ENCODE results near the gene COQ8A.
"Not testable (repeated sequence)": the region's sequence is repeated elsewhere in the genome, so short reads cannot be mapped to it uniquely, and the experiment has no call there.

COQ8A gene

DNA sequence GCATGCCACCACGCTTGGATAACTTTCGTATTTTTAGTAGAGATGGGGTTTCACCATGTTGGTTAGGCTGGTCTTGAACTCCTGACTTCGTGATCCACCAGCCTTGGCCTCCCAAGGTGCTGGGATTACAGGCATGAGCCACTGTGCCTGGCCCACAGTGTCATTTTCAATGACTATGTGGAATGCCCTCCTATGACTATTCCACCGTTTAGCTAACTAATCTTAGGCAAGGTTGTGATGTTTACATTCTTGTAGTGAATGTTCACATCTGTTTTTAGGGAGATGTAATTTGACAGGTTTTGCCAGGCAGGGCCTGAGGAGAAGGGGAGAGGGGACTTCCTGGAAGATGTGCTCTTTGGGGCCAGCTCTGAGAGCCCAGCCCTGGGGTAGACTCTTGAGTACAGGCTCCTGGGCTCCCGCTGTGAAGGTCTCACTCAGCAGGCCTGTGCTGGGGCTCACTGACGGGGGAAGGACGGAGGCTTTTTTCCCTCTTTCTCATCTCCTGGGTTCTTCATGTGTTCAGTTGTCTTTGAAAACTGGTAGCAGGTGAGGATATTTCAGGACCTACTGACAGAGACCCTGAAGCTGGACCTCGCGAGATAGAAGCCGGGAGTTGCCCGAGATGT lies 13.2 kb downstream of the COQ8A start:
- no peak for DNase-seq

DNA sequence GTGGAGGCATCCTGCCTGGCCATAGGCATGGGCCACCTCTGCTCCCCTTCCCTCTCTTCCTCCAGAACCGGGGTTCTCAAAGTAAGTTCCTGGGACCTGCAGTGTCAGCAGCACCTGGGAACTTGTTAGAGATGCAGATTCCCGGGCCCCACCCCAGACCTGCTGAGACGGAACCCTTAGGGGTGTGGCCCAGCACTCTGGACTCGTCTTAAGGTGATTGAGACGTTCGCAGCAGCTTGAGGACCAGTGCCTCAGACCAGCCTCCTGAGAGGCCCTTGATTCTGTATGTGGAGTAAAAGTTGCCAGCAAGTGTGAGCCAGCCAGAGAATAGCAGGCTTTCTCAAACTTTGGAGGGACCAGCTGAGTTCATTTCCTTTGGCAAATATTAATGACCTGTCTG lies 14.2 kb downstream of the COQ8A start:
- DNase-seq, result no peak

DNA sequence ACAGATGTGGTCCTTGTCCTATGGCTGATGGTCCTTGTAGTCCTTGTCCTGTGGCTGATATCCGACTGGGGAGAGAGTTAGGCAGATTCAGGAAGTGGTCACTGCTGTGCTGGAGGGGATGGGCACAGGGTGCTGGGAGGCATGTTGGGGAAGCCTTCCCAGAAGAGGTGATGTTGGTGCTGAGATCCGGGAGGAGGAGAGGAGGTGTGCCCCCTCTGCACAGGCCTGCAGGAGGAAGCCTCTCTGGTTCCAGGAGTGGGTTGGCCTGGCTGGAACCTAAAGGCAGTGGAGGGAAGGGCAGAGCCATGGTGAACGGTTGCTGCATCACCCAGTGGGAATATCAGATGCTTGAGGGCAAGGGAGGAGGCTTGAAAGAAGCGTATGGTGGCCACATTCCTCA lies 14.7 kb downstream of the COQ8A start:
- no peak for DNase-seq

DNA sequence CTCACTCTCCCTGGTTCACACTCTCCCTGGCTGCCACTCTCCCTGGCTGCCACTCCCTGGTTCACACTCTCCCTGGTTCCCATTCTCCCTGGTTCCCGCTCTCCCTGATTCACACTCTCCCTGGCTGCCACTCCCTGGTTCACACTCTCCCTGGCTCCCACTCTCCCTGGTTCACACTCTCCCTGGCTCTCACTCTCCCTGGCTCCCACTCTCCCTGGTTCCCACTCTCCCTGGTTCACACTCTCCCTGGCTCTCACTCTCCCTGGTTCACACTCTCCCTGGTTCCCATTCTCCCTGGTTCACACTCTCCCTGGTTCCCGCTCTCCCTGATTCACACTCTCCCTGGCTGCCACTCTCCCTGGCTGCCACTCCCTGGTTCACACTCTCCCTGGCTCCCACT lies 15.8 kb downstream of the COQ8A start:
- not testable (repeated sequence) for DNase-seq

DNA sequence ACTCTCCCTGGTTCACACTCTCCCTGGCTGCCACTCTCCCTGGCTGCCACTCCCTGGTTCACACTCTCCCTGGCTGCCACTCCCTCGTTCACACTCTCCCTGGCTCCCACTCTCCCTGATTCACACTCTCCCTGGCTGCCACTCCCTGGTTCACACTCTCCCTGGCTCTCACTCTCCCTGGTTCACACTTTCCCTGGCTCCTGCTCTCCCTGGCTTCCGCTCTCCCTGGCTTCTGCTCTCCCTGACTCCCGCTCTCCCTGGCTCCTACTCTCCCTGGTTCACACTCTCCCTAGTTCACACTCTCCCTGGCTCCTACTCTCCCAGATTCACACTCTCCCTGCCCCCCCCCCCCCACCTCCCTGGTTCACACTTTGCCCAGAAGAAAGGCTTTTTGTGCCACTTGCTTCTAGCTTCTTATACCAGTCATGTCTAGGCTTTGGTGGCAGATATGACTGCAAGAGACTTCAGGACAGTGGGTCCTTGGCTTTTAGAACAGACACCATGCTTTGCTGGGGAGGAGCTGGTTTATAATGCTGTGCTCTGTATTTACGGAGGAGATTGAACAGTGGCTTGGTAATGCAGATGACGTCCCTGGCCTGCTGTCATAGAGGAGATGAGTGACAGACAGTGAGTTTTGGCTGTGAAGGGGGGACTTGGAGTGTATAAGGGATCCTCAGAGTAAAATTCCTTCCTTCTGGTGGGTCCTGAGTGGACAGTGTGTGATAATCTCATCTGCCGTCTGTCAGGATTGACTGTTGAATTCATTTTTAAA lies 17.0 kb downstream of the COQ8A start:
- no peak for DNase-seq

DNA sequence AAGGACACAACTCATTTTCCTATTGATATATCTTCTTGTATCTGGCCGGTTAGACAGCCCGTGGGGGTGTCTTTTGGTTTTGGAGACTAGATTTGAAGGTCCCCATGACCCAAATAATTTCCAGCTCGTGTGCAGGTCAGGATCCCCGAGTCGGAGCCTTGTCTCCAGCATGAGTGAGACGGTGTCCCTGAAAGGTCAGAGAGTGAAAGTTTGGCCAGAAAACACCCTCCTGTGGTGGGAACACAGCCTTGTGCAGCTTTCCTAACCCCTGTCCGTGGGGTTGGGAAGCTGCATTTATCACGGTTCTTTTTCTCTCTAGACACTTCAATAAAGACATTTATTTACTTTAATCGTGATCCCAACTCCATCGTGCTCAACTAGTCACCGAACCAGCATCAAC lies 17.6 kb downstream of the COQ8A start:
- DNase-seq, result no peak

DNA sequence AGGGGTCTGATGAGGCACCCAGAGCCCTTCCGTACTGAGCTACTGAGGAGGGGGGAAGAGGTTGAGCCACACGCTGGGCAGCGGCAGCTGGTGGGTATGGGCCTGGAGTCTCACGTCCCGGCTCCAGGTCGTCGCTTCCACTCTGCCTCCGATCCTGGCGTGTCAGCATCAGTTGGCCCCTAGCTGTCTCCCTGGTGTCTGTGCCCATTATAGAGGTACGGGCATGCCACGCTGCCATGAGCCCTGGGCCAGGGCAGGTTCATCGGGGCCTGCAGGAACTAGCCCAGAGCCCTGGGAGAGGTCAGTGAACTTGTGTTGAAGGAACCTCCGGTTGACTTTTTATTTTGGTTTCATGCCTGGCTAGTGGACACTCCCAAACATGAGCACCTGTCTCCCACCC lies 18.2 kb downstream of the COQ8A start:
- DNase-seq, result no peak

DNA sequence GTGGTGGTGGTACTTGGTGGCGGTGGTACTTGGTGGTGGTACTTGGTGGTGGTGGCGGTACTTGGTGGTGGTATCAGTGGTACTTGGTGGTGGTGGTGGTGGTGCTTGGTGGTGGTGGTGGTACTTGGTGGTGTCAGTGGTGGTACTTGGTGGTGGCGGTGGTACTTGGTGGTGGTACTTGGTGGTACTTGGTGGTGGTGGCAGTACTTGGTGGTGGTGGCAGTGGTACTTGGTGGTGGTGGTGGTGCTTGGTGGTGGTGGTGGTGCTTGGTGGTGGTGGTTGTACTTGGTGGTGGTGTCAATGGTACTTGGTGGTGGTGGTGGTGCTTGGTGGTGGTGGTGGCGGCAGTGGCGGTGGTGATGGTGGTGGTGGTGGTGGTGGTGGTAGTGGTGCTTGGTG lies 20.2 kb downstream of the COQ8A start:
- DNase-seq, result no peak

DNA sequence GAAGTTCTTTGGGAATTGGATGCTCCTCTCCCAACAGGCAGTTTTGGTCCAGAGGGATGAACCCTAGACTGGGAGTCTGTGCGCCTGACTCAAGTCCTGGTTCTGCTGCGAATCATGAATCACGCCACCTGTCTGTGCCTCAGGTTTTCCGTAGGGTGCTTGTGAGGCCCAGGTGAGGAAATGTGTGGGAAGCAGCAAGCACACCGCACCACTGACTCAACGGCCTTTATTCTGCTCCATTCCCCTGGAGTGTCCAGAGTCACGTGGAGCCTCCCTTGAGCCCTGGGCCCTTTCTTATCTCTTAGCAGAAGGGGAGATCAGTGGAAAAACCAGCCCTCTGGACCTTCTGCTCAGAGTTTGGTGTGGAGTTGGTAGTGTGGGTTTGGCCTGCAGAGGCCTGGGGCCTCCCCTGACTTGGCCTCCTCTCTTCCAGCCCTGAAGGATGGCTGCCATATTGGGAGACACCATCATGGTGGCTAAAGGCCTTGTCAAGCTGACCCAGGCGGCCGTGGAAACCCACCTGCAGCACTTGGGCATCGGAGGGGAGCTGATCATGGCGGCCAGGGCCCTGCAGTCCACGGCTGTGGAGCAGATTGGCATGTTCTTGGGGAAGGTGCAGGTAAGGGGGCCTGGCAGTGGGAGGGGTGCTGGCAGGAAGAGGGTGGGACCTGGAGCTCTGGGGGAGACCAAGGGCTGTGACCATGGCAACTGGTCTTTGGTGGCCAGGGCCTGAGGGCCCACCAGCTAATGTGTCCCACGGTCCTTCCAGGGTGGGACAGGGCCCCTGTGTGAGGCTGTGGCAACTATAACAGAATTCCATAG lies 21.1 kb downstream of the COQ8A start:
- DNase-seq, result no peak

DNA sequence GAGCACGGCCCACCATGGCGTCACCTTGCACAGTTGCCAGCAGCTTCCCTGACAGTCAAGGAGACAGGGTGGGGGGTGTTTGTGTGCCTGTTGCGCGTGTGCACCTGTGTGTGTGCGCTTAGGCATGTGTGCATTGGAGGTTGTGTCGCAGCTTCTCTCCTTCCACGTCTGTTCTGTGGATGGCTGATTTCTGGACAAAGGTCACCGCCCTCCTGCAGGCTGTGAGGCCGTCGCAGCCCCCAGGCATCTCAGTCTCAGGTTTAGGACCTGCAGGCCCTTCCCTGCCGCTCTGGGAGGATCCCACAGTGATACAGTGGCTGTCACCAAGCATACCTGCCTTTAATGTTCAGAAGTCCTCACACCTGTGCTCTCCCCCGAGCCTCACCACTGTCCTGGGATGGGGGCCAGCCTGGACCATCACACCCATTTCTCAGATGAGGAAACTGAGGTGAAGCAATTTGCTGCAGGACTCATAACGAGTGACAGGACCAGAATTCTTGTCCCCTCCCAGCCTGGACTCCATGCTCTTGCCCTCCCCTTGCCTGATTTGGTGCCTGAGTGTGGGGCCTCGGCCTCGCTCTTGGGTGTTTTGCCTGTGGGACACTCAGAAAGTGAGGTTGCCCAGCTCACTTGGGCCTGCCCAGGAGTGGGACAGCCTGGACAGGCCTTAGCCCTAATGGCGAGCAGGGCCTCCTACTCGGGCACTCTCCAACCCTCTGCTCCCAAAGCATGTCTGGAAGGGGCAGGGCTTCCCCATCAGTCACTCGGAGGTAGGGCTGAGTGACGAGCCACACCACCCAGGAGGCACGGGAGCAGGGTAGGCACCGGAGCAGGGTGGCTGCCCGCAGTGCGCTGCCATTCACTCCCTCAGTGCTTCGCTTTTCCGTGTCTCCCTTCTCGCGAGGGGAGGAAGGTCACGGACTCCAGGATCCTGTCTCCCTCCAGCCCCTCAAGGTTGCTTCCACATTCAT lies 22.6 kb downstream of the COQ8A start:
- no peak for DNase-seq

DNA sequence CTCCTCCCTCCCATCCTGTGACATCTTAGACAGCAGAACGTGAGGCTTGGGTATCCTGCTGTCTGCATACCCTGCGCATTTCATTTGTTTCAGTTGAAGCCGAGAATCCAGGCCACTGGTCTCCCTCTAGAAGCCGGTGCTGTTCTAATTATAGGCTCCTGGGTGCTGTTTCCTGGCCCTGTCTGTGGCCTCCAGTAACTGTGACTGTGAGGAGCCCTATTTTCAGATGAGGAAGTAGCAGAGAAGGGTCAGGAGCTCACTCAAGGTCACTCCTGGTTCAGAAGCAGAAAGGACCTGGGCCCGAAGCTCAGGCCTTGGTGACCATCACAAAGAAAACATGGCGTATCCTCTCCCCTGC lies 24.0 kb downstream of the COQ8A start:
- DNase-seq, result no peak

DNA sequence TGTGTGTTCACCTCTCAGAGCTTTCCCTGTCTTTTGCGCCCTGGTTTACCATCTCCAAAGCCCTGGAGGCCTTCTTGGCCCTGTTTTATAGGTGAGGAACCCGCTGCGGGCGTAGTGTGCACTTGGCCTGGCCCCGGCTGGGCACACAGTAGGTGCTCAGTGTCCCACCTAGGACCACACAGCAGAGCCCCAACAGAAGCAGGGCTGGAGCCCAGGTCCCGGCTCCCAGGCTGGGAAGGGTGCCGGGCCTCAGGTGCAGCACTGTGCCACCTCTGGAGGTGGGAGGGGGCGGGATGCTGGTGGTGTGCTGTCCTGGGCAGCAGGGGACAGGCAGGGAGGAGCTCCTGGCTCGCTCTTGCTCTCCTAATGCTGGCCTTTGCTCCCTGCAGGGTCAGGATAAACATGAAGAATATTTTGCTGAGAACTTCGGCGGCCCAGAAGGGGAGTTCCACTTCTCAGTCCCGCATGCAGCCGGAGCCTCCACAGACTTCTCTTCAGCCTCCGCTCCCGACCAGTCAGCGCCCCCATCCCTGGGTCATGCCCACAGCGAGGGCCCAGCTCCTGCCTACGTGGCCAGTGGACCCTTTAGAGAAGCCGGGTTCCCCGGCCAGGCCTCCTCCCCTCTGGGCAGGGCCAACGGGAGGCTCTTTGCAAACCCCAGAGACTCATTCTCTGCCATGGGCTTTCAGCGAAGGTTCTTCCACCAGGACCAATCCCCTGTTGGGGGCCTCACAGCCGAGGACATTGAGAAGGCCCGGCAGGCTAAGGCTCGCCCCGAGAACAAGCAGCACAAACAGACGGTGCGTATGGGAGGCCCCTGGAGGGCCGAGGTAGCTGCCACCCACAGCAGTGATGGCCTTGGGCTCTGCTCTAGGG lies 24.8 kb downstream of the COQ8A start:
- no peak for DNase-seq

DNA sequence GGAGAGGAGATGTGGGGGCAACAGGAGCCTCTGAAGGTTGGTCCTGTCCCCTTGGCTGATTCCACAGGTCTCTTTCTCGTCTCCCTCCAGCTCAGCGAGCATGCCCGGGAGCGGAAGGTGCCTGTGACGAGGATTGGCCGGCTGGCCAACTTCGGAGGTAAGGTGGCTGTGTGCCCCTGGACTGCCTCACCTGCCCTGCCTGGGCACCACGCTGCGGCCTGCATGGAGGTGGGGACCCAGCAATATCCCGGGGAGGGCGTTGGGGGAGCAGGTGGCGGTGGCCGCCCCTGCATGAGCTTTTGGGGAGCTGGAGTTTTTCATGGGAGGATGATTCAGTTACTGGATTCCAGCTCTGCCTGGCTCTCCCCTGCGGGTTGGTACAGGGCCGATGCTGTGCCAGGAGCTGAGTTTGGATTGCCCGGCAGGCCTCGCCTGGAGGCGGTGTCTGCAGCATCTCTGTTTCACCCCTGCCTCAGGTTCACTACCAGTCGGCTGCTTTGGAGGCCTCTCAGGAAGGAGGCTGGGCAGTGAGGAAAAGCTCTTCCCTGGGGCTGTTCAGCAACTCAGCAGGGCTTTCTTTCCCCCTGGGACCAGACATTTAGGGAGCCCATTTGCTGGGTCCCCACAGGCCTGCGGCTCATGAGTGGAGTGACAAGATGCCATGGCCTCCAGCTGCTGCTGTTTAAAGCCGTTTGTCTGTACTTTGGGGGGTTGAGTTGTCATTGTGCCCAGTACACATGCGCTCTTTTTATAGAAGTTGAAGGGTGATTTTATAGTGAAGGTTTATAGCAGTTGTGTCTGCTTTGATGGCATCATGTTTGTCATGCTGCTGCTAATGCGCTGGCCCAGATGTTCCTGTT lies 25.7 kb downstream of the COQ8A start:
- no peak for DNase-seq

DNA sequence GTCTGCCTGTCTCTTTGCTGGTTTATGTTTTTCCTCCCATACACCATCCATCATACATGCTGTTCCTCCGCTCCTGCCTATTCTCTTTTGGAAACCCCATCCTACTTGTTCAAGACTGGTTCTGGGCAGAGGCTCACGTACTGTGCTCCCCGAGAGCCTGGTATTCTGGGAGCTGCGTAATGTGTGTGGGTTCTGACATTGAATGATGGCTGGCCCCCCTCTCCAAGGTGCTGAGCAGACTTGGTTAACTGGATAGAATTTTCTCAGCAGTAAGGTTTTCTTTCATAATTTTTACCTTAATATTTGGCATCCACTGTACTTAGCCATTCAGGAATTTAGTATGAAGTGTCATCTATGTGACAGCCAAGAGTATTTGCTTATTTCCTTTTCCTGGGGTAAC lies 26.6 kb downstream of the COQ8A start:
- no peak for DNase-seq

DNA sequence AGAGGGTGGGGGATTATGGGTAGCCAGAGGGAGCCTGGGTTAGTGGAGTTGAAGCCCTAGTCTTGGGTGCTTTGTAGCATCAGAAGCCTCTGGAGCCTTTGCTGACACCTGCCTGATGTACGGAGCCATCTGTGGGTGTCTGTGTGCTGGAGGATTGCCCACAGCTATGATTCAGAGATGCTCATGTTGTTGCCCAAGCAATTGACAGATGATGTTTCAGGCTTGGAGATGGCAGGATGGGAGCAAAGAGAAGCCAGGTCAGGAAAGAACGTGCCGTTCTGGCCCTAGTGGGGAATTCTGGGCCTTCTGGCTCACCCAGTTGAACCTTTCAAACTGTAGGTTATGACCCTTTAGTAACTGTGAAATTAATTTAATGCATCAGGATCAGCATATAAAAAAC lies 27.6 kb downstream of the COQ8A start:
- DNase-seq, result no peak

DNA sequence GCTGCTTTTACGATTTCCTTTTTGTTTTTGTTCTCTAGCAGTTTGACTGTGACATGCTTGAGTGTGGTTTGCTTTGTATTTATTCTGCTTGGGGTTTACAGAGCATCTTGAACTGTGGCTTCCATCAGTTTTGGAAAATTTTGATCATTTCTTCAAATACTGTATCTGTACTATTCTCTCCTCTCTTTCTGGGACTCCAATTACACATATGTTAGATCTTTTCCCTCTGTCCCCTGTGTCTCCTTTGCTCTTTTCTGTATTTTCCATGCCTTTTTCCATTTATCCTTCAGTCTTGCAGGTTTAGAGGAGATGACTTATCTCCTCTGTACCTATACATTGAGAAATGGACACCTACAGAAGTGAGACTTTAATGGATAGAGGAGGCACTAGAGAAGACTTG lies 31.7 kb downstream of the COQ8A start:
- DNase-seq, result no peak

DNA sequence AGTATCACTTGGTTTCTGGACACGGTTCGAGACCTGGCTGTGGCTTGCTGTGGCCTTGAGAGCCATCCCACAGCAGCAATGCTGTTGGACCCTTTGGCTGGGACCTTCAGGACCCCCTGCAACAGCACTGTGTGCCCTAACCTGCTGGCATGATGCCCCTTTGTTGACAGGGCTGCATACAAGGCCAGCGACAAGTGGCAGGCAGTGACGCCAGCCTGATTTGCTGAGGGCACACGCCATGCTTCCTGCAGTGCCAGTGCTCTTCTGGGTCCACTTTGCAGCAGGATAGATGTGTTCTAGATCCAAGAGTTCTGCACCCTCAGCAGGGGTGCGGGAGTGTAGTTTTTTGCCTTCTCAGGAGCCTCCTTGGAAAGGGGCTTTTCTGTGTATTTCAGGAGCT lies 32.8 kb downstream of the COQ8A start:
- DNase-seq, result no peak

DNA sequence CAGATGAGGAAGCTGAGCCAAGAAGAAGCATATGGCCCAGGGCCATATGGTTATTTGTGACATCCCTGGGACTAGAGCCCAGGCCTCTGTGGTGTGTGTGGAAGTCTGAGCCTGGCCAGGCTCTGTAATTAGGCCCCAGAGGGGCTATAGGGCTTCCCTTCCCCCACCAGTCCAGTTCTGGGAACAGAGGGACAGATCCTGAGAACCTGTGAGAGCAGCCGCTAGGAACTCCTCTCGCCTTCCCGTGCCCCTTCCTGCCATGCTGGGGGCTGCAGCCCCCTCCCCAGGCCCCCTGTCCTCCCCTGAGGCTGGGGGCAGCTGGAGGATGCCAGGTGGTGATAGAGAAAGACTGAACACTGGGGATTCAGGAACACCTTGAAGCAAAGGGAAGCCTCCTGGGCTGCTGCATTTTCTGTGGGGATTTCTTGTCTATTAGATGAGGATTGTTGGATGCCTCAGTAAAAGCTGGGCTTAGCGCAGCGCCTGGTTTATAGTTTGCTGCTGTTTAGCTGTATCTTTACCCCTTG lies 33.3 kb downstream of the COQ8A start:
- no peak for DNase-seq

DNA sequence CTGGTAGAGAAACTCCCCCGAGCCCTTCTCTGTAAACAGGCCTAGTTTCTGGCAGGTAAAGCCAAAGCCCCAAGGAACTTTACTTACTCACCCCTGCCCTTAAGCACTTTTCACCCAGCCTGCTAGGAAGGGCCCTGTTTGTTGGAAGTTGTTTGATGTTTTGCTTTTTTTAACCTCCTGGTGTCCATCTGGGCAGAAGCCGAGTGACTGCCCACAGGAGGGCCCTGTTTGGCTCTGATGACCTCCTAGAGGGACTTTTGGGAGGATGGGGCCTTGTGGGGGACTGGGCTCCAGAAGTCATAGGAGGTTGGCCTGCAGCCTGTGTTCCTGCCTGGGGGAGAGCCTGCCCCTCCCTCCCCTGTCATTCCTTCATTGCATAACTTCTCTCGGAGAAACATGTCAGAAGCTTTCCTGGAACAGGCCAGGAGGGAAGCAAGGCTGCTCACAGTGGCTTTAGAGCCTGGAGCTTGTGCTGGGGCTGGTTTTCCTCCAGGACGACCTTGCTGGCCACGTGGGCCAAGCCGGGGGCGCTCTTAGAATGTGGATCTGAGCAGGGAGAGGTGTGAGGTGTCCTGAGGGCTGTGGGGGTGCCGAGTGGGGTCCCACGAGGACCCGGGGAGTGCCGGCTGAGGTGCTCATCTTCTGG lies 33.9 kb downstream of the COQ8A start:
- DNase-seq, result no peak
